HG03066 (cell line): ENCODE data around the gene DUSP14.

Source experiments
- ATAC-seq: cut with Tn5 transposase; IDR thresholded peaks from one replicate; pipeline ENCODE4 v1.9.1; 2021; ENCODE audit warnings: low read depth; ENCODE audit not compliant: unreplicated experiment

Gene DUSP14

GRCh38 chr17:37512442-37513068 lies 22.9 kb downstream of the DUSP14 start:
- no peak for ATAC-seq

- no peak for ATAC-seq
Measured at GRCh38 chr17:37513711-37514110, 24.0 kb downstream of the DUSP14 start.

- ATAC-seq: no peak
Measured at GRCh38 chr17:37516127-37516571, 26.5 kb downstream of the DUSP14 start.

- no peak for ATAC-seq
Measured at GRCh38 chr17:37517881-37518280, 28.2 kb downstream of the DUSP14 start.

GRCh38 chr17:37518826-37519225 lies 29.1 kb downstream of the DUSP14 start:
- ATAC-seq: no peak

GRCh38 chr17:37519251-37519985 lies 29.7 kb downstream of the DUSP14 start:
- no peak for ATAC-seq

- no peak for ATAC-seq
Measured at GRCh38 chr17:37520174-37520573, 30.5 kb downstream of the DUSP14 start.

GRCh38 chr17:37521821-37522220 lies 32.1 kb downstream of the DUSP14 start:
- ATAC-seq: no peak

GRCh38 chr17:37523715-37524219 lies 34.1 kb downstream of the DUSP14 start:
- no peak for ATAC-seq

GRCh38 chr17:37527249-37527851 lies 37.7 kb downstream of the DUSP14 start:
- ATAC-seq: no peak

GRCh38 chr17:37530420-37530819 lies 40.7 kb downstream of the DUSP14 start:
- no peak for ATAC-seq

- ATAC-seq: no peak
Measured at GRCh38 chr17:37532756-37533155, 43.1 kb downstream of the DUSP14 start.

- no peak for ATAC-seq
Measured at GRCh38 chr17:37535906-37536305, 46.2 kb downstream of the DUSP14 start.

GRCh38 chr17:37538981-37539659 lies 49.4 kb downstream of the DUSP14 start:
- no peak for ATAC-seq

GRCh38 chr17:37541880-37542660 lies 52.4 kb downstream of the DUSP14 start:
- ATAC-seq: no peak

GRCh38 chr17:37543637-37544052 lies 54.0 kb downstream of the DUSP14 start:
- no peak for ATAC-seq

GRCh38 chr17:37545486-37545885 lies 55.8 kb downstream of the DUSP14 start:
- ATAC-seq: no peak

- no peak for ATAC-seq
Measured at GRCh38 chr17:37546302-37546701, 56.6 kb downstream of the DUSP14 start.

- ATAC-seq: no peak
Measured at GRCh38 chr17:37547986-37548385, 58.3 kb downstream of the DUSP14 start.

- no peak for ATAC-seq
Measured at GRCh38 chr17:37551788-37552187, 62.1 kb downstream of the DUSP14 start.
